ENCODE results near the gene STUB1.
A peak's percentile ranks its signal among the peaks of the same experiment; 100 is the strongest.

STUB1 gene

GRCh38 chr16:637081-638018 lies 42.9 kb upstream of the STUB1 start:
- Histone ChIP-seq H3K4me1 (ENCODE audit: control insufficient read depth, insufficient read depth, low read length) (peaks cover 20% of the 10 kb centered on the region), H3K27me3 (ENCODE audit: control insufficient read depth, insufficient read depth, low read length) (no peaks in the 10 kb centered on the region), H3K9ac (ENCODE audit: low read depth, low read length) (peak overlapping the region; percentile 80), H3K36me3 (ENCODE audit: insufficient read depth, low read length) (peaks cover 8% of the 10 kb centered on the region), H3K4me2 (ENCODE audit: low read length) (peak overlapping the region; percentile 100), H3K9me3 (replicated peaks; ENCODE audit: low read length) (no peaks in the 10 kb centered on the region), H3K4me3 (ENCODE audit: low read length) (peak overlapping the region; percentile 90)

- no peak overlapping the region for H3K4me3 ChIP-seq (ENCODE audit: low read length)
- peaks cover 8% of the 10 kb centered on the region for H3K36me3 ChIP-seq (ENCODE audit: insufficient read depth, low read length)
Measured at GRCh38 chr16:638034-638543, 42.1 kb upstream of the STUB1 start.

DNA sequence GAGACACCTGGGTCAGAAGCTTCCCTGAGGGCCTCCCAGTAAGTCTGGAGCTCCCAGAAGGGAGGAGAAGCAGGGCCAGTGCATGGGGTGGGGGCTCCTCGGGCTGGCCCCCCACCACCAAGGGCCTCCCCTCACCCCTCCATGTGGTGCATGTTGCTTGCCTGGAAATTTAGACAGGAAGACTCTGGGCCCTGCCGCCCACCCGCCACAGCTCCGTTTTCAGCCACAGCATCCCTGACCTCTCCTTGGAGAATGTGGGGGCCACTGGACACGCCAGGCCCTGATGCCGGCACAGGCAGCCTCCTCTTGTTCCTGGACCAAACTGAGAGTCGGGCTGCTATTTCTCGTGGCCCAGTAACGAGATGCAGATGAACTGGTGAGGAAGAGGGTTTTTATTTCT lies 41.4 kb upstream of the STUB1 start:
- H3K4me3 ChIP-seq (ENCODE audit: low read length) = no peak overlapping the region
- no peak overlapping the region for H3K9ac ChIP-seq (ENCODE audit: low read depth, low read length)
- H3K4me1 ChIP-seq (ENCODE audit: control insufficient read depth, insufficient read depth, low read length) = peaks cover 27% of the 10 kb centered on the region

More at GRCh38 chr16:638034-638543, 42.1 kb upstream of the STUB1 start:
- no peak overlapping the region for H3K9ac ChIP-seq (ENCODE audit: low read depth, low read length)
- H3K4me2 ChIP-seq (ENCODE audit: low read length) = no peak overlapping the region
- H3K4me1 ChIP-seq (ENCODE audit: control insufficient read depth, insufficient read depth, low read length) = peaks cover 27% of the 10 kb centered on the region
- no peaks in the 10 kb centered on the region for H3K9me3 ChIP-seq (replicated peaks; ENCODE audit: low read length)
- H3K27me3 ChIP-seq (ENCODE audit: control insufficient read depth, insufficient read depth, low read length) = no peaks in the 10 kb centered on the region

DNA sequence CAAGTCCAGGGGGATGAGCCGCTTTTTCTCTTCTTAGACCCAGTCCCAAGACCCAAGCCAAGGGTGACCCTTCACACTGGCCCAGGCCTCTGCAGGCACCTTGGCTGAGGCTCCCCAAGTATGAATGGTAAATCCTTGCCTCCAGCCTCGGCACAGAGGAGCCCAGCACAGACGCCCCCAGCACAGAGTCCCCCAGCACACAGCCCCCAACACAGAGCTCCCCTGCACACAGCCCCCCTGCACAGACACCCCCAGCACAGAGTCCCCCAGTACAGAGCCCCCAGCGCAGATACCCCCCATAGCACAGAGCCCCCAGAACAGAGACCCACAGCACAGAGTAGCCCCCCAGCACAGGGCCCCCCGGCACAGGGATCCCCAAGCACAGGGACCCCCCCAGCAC lies 39.6 kb upstream of the STUB1 start:
- Histone ChIP-seq H3K9me3 (replicated peaks; ENCODE audit: low read length) (no peaks in the 10 kb centered on the region), H3K9ac (ENCODE audit: low read depth, low read length) (peak overlapping the region; percentile 82), H3K36me3 (ENCODE audit: insufficient read depth, low read length) (no peaks in the 10 kb centered on the region), H3K4me2 (ENCODE audit: low read length) (no peak overlapping the region), H3K27me3 (ENCODE audit: control insufficient read depth, insufficient read depth, low read length) (no peaks in the 10 kb centered on the region), H3K4me3 (ENCODE audit: low read length) (no peak overlapping the region), H3K4me1 (ENCODE audit: control insufficient read depth, insufficient read depth, low read length) (peaks cover 23% of the 10 kb centered on the region)

More for the DNA sequence above, 41.4 kb upstream of the STUB1 start:
- peaks cover 5% of the 10 kb centered on the region for H3K36me3 ChIP-seq (ENCODE audit: insufficient read depth, low read length)
- H3K27me3 ChIP-seq (ENCODE audit: control insufficient read depth, insufficient read depth, low read length) = no peaks in the 10 kb centered on the region
- no peaks in the 10 kb centered on the region for H3K9me3 ChIP-seq (replicated peaks; ENCODE audit: low read length)
- H3K4me2 ChIP-seq (ENCODE audit: low read length) = no peak overlapping the region

DNA sequence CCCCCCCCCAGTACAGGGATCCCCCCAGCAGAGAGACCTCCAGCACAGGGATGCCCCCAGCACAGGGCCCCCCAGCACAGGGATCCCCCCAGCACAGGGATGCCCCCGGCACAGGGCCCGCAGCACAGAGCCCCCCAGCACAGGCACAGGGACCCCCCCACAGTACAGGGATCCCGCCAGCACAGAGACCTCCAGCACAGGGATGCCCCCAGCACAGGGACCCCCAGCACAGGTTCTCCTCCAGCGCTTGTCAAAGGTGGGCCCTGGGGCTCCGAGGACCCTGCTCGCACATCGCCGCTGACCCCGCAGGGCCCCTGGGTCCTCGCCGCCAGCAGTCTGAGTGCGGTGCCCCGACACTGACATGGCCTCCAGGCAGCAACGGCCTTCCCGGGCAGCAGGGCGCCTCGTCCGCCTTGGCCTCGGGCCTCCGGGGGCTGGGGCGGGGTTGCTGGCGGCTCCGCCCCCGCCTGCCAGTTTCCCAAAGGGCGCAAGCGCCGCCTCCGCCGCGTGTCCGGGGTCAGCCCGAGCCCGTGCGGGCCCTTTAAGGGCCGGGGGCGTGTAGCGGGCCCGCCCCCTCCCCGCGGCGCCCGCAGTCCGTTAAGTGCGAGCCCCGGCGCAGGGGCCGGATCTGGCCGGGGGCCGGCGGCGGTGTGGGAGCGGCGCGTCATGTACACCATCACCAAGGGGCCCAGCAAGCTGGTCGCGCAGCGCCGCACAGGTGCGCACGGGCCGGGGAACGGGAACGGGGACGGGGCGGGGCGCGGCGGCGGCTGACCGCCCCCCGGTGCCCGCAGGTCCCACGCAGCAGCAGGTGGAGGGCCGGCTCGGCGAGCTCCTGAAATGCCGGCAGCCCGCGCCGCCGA lies 38.7 kb upstream of the STUB1 start, which contains the start of gene MCRIP2:
MCRIP2 (plus strand) TSS at position 503 of the 863 bp plus-strand sequence; CDS start at position 667, 164 bp downstream.
- no peaks in the 10 kb centered on the region for H3K36me3 ChIP-seq (ENCODE audit: insufficient read depth, low read length)
- peaks cover 23% of the 10 kb centered on the region for H3K4me1 ChIP-seq (ENCODE audit: control insufficient read depth, insufficient read depth, low read length)
- H3K4me3 ChIP-seq (ENCODE audit: low read length) = peak within 1 kb of the TSS; percentile 79
- H3K27me3 ChIP-seq (ENCODE audit: control insufficient read depth, insufficient read depth, low read length) = no peaks in the 10 kb centered on the region
- no peaks in the 10 kb centered on the region for H3K9me3 ChIP-seq (replicated peaks; ENCODE audit: low read length)
- H3K9ac ChIP-seq (ENCODE audit: low read depth, low read length) = peak within 1 kb of the TSS; percentile 82
- H3K4me2 ChIP-seq (ENCODE audit: low read length) = peak within 1 kb of the TSS; percentile 98

DNA sequence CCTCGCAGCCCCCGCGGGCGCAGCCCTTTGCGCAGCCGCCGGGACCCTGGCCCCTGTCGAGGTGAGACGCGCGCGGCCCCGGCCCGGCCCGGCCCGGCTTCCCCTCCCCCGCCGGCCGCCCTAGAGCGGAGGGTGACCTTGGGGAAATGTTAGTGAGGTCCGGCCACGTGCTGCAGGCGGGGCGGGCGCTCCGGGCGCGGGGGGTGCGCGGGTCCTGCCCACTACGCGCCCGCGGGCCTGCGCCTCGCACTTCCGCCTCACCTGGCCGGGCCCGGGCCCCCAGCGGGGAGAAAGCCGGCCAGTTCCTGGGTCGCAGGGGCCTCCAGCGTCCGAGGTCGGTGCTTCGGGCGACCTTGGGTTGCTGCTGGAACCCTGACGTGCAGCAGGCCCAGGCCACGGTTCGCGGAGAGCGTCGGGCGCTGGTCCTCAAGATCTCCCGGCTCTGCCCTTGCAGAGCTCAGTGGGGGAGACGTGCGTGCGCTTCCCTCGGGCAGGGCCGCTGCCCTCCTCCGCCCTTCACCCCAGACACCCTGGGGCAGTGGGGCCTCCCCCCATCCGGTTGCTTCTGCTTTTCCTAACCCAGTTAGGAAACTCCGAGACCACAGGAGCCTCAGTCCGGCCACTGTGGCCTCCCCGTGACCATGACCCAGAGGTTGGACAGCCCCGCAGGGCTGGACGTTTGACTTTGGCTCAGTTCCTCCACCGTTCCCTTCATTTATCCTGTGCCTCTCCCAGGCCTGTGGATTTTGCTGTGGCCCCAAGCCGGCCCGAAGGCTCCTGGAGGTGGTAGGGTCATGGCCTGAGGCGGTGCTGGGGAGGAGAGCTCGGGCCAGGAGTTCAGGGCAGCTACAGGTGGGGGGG lies 37.8 kb upstream of the STUB1 start:
- H3K9ac ChIP-seq (ENCODE audit: low read depth, low read length) = peak overlapping the region; percentile 82
- peak overlapping the region; percentile 98 for H3K4me2 ChIP-seq (ENCODE audit: low read length)
- H3K27me3 ChIP-seq (ENCODE audit: control insufficient read depth, insufficient read depth, low read length) = no peaks in the 10 kb centered on the region
- H3K36me3 ChIP-seq (ENCODE audit: insufficient read depth, low read length) = no peaks in the 10 kb centered on the region
- H3K9me3 ChIP-seq (replicated peaks; ENCODE audit: low read length) = no peaks in the 10 kb centered on the region
- peak overlapping the region; percentile 79 for H3K4me3 ChIP-seq (ENCODE audit: low read length)
- peaks cover 20% of the 10 kb centered on the region for H3K4me1 ChIP-seq (ENCODE audit: control insufficient read depth, insufficient read depth, low read length)

GRCh38 chr16:643050-643368 lies 37.2 kb upstream of the STUB1 start:
- H3K27me3 ChIP-seq (ENCODE audit: control insufficient read depth, insufficient read depth, low read length) = no peaks in the 10 kb centered on the region
- H3K9ac ChIP-seq (ENCODE audit: low read depth, low read length) = peak overlapping the region; percentile 82
- peaks cover 18% of the 10 kb centered on the region for H3K4me1 ChIP-seq (ENCODE audit: control insufficient read depth, insufficient read depth, low read length)
- H3K9me3 ChIP-seq (replicated peaks; ENCODE audit: low read length) = no peaks in the 10 kb centered on the region
- H3K36me3 ChIP-seq (ENCODE audit: insufficient read depth, low read length) = no peaks in the 10 kb centered on the region
- H3K4me2 ChIP-seq (ENCODE audit: low read length) = peak overlapping the region; percentile 98
- peak overlapping the region; percentile 79 for H3K4me3 ChIP-seq (ENCODE audit: low read length)

GRCh38 chr16:644556-644955 lies 35.7 kb upstream of the STUB1 start:
- Histone ChIP-seq H3K27me3 (ENCODE audit: control insufficient read depth, insufficient read depth, low read length) (no peaks in the 10 kb centered on the region), H3K4me1 (ENCODE audit: control insufficient read depth, insufficient read depth, low read length) (peaks cover 28% of the 10 kb centered on the region), H3K4me2 (ENCODE audit: low read length) (no peak overlapping the region), H3K36me3 (ENCODE audit: insufficient read depth, low read length) (no peaks in the 10 kb centered on the region), H3K9me3 (replicated peaks; ENCODE audit: low read length) (no peaks in the 10 kb centered on the region), H3K9ac (ENCODE audit: low read depth, low read length) (no peak overlapping the region), H3K4me3 (ENCODE audit: low read length) (no peak overlapping the region)

GRCh38 chr16:645852-646678 lies 34.1 kb upstream of the STUB1 start:
- Histone ChIP-seq H3K4me1 (ENCODE audit: control insufficient read depth, insufficient read depth, low read length) (peaks cover 35% of the 10 kb centered on the region), H3K4me3 (ENCODE audit: low read length) (no peak overlapping the region), H3K27me3 (ENCODE audit: control insufficient read depth, insufficient read depth, low read length) (no peaks in the 10 kb centered on the region), H3K9me3 (replicated peaks; ENCODE audit: low read length) (no peaks in the 10 kb centered on the region), H3K9ac (ENCODE audit: low read depth, low read length) (no peak overlapping the region), H3K4me2 (ENCODE audit: low read length) (no peak overlapping the region), H3K36me3 (ENCODE audit: insufficient read depth, low read length) (no peaks in the 10 kb centered on the region)

GRCh38 chr16:646679-647172 lies 33.5 kb upstream of the STUB1 start:
- H3K9me3 ChIP-seq (replicated peaks; ENCODE audit: low read length) = no peaks in the 10 kb centered on the region
- H3K4me3 ChIP-seq (ENCODE audit: low read length) = no peak overlapping the region
- H3K36me3 ChIP-seq (ENCODE audit: insufficient read depth, low read length) = no peaks in the 10 kb centered on the region
- H3K27me3 ChIP-seq (ENCODE audit: control insufficient read depth, insufficient read depth, low read length) = no peaks in the 10 kb centered on the region
- H3K9ac ChIP-seq (ENCODE audit: low read depth, low read length) = no peak overlapping the region
- peaks cover 29% of the 10 kb centered on the region for H3K4me1 ChIP-seq (ENCODE audit: control insufficient read depth, insufficient read depth, low read length)
- H3K4me2 ChIP-seq (ENCODE audit: low read length) = no peak overlapping the region
